DOHH2 (cell line): ENCODE data around the gene L1CAM.

Source experiments
- H3F3A ChIP-seq: fragments of 200-600 bp; sonication (generic), shearing (Covaris generic); 2 replicates; pipeline ENCODE4 v1.6.0; 2016; ENCODE audit warnings: antibody characterized with exemption, mild to moderate bottlenecking; ENCODE audit not compliant: control insufficient read depth, insufficient read depth
- H3K27ac ChIP-seq: fragments of 200-600 bp; sonication (generic); 2 replicates; pipeline ENCODE4 v1.5.1; 2014; ENCODE audit warnings: low read depth, mild to moderate bottlenecking, low read length, moderate library complexity
- H3K27me3 ChIP-seq: fragments of 200-600 bp; sonication (generic); 2 replicates; pipeline ENCODE4 v1.6.1; 2014; ENCODE audit warnings: mild to moderate bottlenecking, low read length, mixed read lengths; ENCODE audit not compliant: control insufficient read depth
- H3K36me3 ChIP-seq: fragments of 200-600 bp; sonication (generic); 2 replicates; pipeline ENCODE4 v1.6.1; 2014; ENCODE audit warnings: mild to moderate bottlenecking, low read length, moderate library complexity, mixed read lengths; ENCODE audit not compliant: control insufficient read depth
- H3K4me1 ChIP-seq: fragments of 200-600 bp; sonication (generic); 2 replicates; pipeline ENCODE4 v1.6.1; 2014; ENCODE audit warnings: mild to moderate bottlenecking, low read length, mixed read lengths; ENCODE audit not compliant: control insufficient read depth
- H3K4me2 ChIP-seq: fragments of 200-600 bp; sonication (generic); 2 replicates; pipeline ENCODE4 v1.6.0; 2014; ENCODE audit warnings: mild to moderate bottlenecking, low read length, moderate library complexity
- H3K4me3 ChIP-seq: fragments of 200-600 bp; sonication (generic); 2 replicates; pipeline ENCODE4 v1.5.1; 2014; ENCODE audit warnings: mild to moderate bottlenecking, low read length, mixed read lengths
- H3K79me2 ChIP-seq: fragments of 200-600 bp; sonication (generic); 2 replicates; pipeline ENCODE4 v1.6.1; 2014; ENCODE audit warnings: mild to moderate bottlenecking, low read length, mixed read lengths; ENCODE audit not compliant: control insufficient read depth
- H3K9me2 ChIP-seq: fragments of 200-600 bp; sonication (generic); replicated peaks from 2 replicates; pipeline ENCODE4 v1.6.1; 2014; ENCODE audit warnings: mild to moderate bottlenecking, low read length, mixed read lengths; ENCODE audit not compliant: control insufficient read depth
- H3K9me3 ChIP-seq: fragments of 200-600 bp; sonication (generic); 2 replicates; pipeline ENCODE4 v1.6.1; 2014; ENCODE audit warnings: antibody characterized with exemption, low read length, mixed read lengths; ENCODE audit not compliant: control insufficient read depth, insufficient read depth
- H4K20me1 ChIP-seq: fragments of 200-600 bp; sonication (generic); 2 replicates; pipeline ENCODE4 v1.6.0; 2014; ENCODE audit warnings: low read depth, mild to moderate bottlenecking, antibody characterized with exemption, low read length, moderate library complexity; ENCODE audit not compliant: control insufficient read depth, insufficient read depth
- EZH2phosphoT487 ChIP-seq: fragments of 200-600 bp; sonication (generic); IDR thresholded peaks from 2 replicates; pipeline ENCODE4 v1.6.1; 2017; ENCODE audit warnings: borderline replicate concordance, mild to moderate bottlenecking, antibody characterized with exemption, low read length, moderate library complexity, mixed read lengths
- TF ChIP-seq, protein P1 (sequence below): fragments of 200-600 bp; sonication (generic); IDR thresholded peaks from one replicate; pipeline ENCODE4 v1.5.1; 2014; ENCODE audit warnings: antibody characterized with exemption, mild to moderate bottlenecking, low read depth, low read length; ENCODE audit not compliant: poor library complexity, severe bottlenecking

Gene L1CAM

DNA sequence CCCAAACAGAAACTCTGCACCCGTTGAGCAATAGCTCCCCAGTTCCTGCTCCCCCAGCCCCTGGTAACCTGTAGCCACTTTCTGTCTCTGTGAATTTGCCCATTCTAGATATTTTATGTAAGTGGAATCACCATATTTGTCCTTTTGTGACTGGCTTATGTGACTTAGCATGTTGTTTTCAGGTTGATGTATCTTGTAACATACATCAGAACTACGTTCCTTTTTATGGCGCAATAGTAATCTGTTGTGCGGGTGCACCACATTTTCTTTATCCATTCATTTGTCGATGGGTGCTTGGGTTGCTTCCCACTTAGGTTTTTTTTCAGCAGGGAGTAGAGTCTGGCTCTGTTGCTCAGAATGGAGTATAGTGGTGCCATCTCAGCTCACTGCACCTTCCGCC lies 49.1 kb downstream of the L1CAM start:
- Histone ChIP-seq H3F3A (no peaks in the 10 kb centered on the region), H3K4me1 (no peaks in the 10 kb centered on the region), H3K4me2 (no peak overlapping the region), H3K27ac (no peak overlapping the region), H3K4me3 (no peak overlapping the region), H3K9me2 (no peaks in the 10 kb centered on the region), H3K27me3 (no peaks in the 10 kb centered on the region), H4K20me1 (no peaks in the 10 kb centered on the region), H3K36me3 (no peaks in the 10 kb centered on the region), H3K79me2 (no peaks in the 10 kb centered on the region), H3K9me3 (no peaks in the 10 kb centered on the region)
- TF ChIP-seq EZH2phosphoT487, result no peak
- TF ChIP-seq, protein P1, sequence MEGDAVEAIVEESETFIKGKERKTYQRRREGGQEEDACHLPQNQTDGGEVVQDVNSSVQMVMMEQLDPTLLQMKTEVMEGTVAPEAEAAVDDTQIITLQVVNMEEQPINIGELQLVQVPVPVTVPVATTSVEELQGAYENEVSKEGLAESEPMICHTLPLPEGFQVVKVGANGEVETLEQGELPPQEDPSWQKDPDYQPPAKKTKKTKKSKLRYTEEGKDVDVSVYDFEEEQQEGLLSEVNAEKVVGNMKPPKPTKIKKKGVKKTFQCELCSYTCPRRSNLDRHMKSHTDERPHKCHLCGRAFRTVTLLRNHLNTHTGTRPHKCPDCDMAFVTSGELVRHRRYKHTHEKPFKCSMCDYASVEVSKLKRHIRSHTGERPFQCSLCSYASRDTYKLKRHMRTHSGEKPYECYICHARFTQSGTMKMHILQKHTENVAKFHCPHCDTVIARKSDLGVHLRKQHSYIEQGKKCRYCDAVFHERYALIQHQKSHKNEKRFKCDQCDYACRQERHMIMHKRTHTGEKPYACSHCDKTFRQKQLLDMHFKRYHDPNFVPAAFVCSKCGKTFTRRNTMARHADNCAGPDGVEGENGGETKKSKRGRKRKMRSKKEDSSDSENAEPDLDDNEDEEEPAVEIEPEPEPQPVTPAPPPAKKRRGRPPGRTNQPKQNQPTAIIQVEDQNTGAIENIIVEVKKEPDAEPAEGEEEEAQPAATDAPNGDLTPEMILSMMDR, result no peak

DNA sequence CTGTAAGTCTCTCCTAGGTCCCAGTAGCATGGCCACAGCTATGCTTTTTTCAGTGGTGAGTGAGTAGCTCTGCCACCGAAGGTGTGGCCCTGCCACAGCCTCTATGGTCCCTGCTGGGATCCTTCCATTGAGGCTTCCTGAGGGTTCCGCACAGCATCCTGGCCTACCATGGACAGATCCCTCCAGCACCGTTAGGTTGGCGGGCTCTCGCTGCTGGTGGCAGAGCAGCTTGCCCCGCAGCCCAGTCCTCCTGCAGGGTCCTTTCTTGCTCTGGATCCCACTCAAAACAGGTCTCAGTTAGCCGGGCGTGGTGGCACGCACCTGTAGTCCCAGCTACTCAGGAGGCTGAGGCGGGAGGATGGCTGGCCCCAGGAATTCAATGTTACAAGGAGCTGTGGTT lies 53.2 kb downstream of the L1CAM start:
- Histone ChIP-seq H4K20me1 (no peaks in the 10 kb centered on the region), H3K9me3 (no peaks in the 10 kb centered on the region), H3F3A (no peaks in the 10 kb centered on the region), H3K27ac (no peak overlapping the region), H3K79me2 (no peaks in the 10 kb centered on the region), H3K4me1 (no peaks in the 10 kb centered on the region), H3K4me3 (no peak overlapping the region), H3K27me3 (peaks cover 6% of the 10 kb centered on the region), H3K36me3 (no peaks in the 10 kb centered on the region), H3K9me2 (no peaks in the 10 kb centered on the region), H3K4me2 (no peak overlapping the region)
- no peak for TF ChIP-seq EZH2phosphoT487
- TF ChIP-seq, protein P1, result no peak

DNA sequence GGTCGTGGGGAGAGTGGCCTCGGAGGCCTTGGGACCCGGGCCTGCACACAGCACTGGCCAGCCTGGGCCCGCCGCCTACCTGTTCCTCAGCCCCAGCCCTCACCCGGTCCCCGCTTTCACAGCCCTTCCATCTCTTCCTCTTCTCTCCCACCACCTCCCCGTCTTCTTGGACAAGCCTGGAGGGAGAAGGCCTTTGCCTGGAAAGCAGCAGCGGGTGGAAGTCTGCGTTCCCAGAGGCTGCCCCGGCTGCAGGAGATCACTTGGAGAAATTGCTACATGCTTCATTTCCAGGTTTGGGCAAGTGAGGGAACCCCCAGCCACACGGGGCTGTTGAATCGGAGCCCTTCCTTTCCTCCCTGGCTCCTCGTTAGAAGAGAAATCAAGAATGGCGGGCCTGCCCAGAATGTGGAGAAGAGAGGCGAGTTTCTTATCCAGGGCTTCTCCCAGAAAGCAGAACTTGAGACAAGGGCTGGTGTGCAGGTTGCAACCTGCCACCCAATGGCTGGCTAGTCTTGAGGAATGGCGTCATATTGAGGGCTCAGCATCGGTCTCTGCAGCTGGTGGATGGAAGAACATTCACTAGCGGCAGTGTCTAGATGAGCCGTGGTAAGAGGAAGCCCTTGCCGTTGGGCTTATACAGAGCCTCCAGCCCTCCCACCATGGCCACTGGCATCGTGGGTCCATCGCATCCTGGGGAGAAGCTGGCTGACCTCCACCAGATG lies 54.4 kb downstream of the L1CAM start:
- H3K9me2 ChIP-seq, result no peaks in the 10 kb centered on the region
- H4K20me1 ChIP-seq, result no peaks in the 10 kb centered on the region
- no peak overlapping the region for H3K4me3 ChIP-seq
- H3K27me3 ChIP-seq, result peaks cover 11% of the 10 kb centered on the region
- H3F3A ChIP-seq, result no peaks in the 10 kb centered on the region
- no peak overlapping the region for H3K4me2 ChIP-seq
- H3K27ac ChIP-seq, result no peak overlapping the region
- H3K79me2 ChIP-seq, result no peaks in the 10 kb centered on the region
- no peaks in the 10 kb centered on the region for H3K9me3 ChIP-seq
- no peaks in the 10 kb centered on the region for H3K4me1 ChIP-seq
- TF ChIP-seq, protein P1, result no peak
- no peak for TF ChIP-seq EZH2phosphoT487
- H3K36me3 ChIP-seq, result no peaks in the 10 kb centered on the region
